ENCODE data around the gene CNTN4. TPM values are rescaled to one million over a fixed set of nuclear protein-coding genes. Genes with fewer than 3 reads are reported as not detected.

The CNTN4 gene
- total RNA-seq, 1 experiment from 2014 or later, result not detected

GRCh38 chr3:3037156-3037555, 938.5 kb downstream of the CNTN4 start:
- DNase-seq (ENCODE audit: low read depth), result no peak

GRCh38 chr3:3038201-3038991, 939.7 kb downstream of the CNTN4 start:
- peak; percentile 1 for DNase-seq (ENCODE audit: low read depth)

GRCh38 chr3:3053974-3054373, 955.3 kb downstream of the CNTN4 start:
- no peak for DNase-seq (ENCODE audit: low read depth)

- DNase-seq (ENCODE audit: low read depth), result no peak
These were observed 961.0 kb downstream of the CNTN4 start for GRCh38 chr3:3059645-3060044.

- DNase-seq (ENCODE audit: low read depth), result no peak
These were observed 965.6 kb downstream of the CNTN4 start for GRCh38 chr3:3064297-3064696.

GRCh38 chr3:3065876-3066275, 967.2 kb downstream of the CNTN4 start:
- peak; percentile 0 for DNase-seq (ENCODE audit: low read depth)

- DNase-seq (ENCODE audit: low read depth), result no peak
These were observed 967.7 kb downstream of the CNTN4 start for GRCh38 chr3:3066378-3066777.

- DNase-seq (ENCODE audit: low read depth), result no peak
These were observed 968.2 kb downstream of the CNTN4 start for GRCh38 chr3:3066910-3067309.

GRCh38 chr3:3068358-3068881, 969.8 kb downstream of the CNTN4 start:
- no peak for DNase-seq (ENCODE audit: low read depth)

GRCh38 chr3:3069723-3070122, 971.1 kb downstream of the CNTN4 start:
- no peak for DNase-seq (ENCODE audit: low read depth)

- DNase-seq (ENCODE audit: low read depth), result no peak
These were observed 972.5 kb downstream of the CNTN4 start for GRCh38 chr3:3071136-3071535.

- DNase-seq (ENCODE audit: low read depth), result no peak
These were observed 976.0 kb downstream of the CNTN4 start for GRCh38 chr3:3074551-3075257.

- DNase-seq (ENCODE audit: low read depth), result no peak
These were observed 981.6 kb downstream of the CNTN4 start for GRCh38 chr3:3080309-3080708.

- no peak for DNase-seq (ENCODE audit: low read depth)
These were observed 982.9 kb downstream of the CNTN4 start for GRCh38 chr3:3081381-3082233.

GRCh38 chr3:3082234-3082924, 983.7 kb downstream of the CNTN4 start:
- no peak for DNase-seq (ENCODE audit: low read depth)

- DNase-seq (ENCODE audit: low read depth), result no peak
These were observed 986.2 kb downstream of the CNTN4 start for GRCh38 chr3:3084890-3085289.

GRCh38 chr3:3085782-3086181, 987.1 kb downstream of the CNTN4 start:
- no peak for DNase-seq (ENCODE audit: low read depth)

GRCh38 chr3:3086239-3086638, 987.6 kb downstream of the CNTN4 start:
- DNase-seq (ENCODE audit: low read depth), result no peak

- no peak for DNase-seq (ENCODE audit: low read depth)
These were observed 988.6 kb downstream of the CNTN4 start for GRCh38 chr3:3087279-3087678.

- DNase-seq (ENCODE audit: low read depth), result no peak
These were observed 989.2 kb downstream of the CNTN4 start for GRCh38 chr3:3087716-3088465.

GRCh38 chr3:3089017-3089416, 990.4 kb downstream of the CNTN4 start:
- DNase-seq (ENCODE audit: low read depth), result no peak
